NCI-H146 (cell line): ENCODE measurements around the gene USP47.

Source experiments
- DNase-seq: peaks from one replicate; lab custom pipeline; 2025; lab: John Stamatoyannopoulos, UW

The USP47 gene

GRCh38 chr11:11867720-11868119, 25.9 kb downstream of the USP47 start:
- no peak for DNase-seq

GRCh38 chr11:11871991-11872401, 30.2 kb downstream of the USP47 start:
- no peak for DNase-seq

- DNase-seq: peak; percentile 29
These were observed 34.7 kb downstream of the USP47 start for GRCh38 chr11:11876458-11876857.

GRCh38 chr11:11880179-11880578, 38.4 kb downstream of the USP47 start:
- no peak for DNase-seq

GRCh38 chr11:11882539-11882938, 40.8 kb downstream of the USP47 start:
- no peak for DNase-seq

GRCh38 chr11:11884351-11884750, 42.6 kb downstream of the USP47 start:
- no peak for DNase-seq

GRCh38 chr11:11884774-11885481, 43.2 kb downstream of the USP47 start:
- DNase-seq: no peak

- DNase-seq: no peak
These were observed 52.7 kb downstream of the USP47 start for GRCh38 chr11:11894486-11894885.

- no peak for DNase-seq
These were observed 53.9 kb downstream of the USP47 start for GRCh38 chr11:11895672-11896071.

- no peak for DNase-seq
These were observed 56.9 kb downstream of the USP47 start for GRCh38 chr11:11898648-11899047.

- DNase-seq: no peak
These were observed 57.6 kb downstream of the USP47 start for GRCh38 chr11:11899401-11899800.

- DNase-seq: no peak
These were observed 60.2 kb downstream of the USP47 start for GRCh38 chr11:11901929-11902328.

- DNase-seq: no peak
These were observed 68.0 kb downstream of the USP47 start for GRCh38 chr11:11909727-11910126.

- no peak for DNase-seq
These were observed 68.8 kb downstream of the USP47 start for GRCh38 chr11:11910541-11910940.

GRCh38 chr11:11913395-11913794, 71.6 kb downstream of the USP47 start:
- DNase-seq: no peak

- no peak for DNase-seq
These were observed 73.9 kb downstream of the USP47 start for GRCh38 chr11:11915625-11916024.

GRCh38 chr11:11916981-11917399, 75.2 kb downstream of the USP47 start:
- DNase-seq: no peak

GRCh38 chr11:11923828-11924227, 82.1 kb downstream of the USP47 start:
- no peak for DNase-seq

GRCh38 chr11:11929920-11930319, 88.1 kb downstream of the USP47 start:
- no peak for DNase-seq

- peak; percentile 44 for DNase-seq
These were observed 89.8 kb downstream of the USP47 start for GRCh38 chr11:11931461-11932055.

GRCh38 chr11:11935536-11935935, 93.8 kb downstream of the USP47 start:
- no peak for DNase-seq

GRCh38 chr11:11937433-11937832, 95.7 kb downstream of the USP47 start:
- DNase-seq: no peak

- no peak for DNase-seq
These were observed 96.2 kb downstream of the USP47 start for GRCh38 chr11:11937957-11938356.

- peak; percentile 55 for DNase-seq
These were observed 98.8 kb downstream of the USP47 start for GRCh38 chr11:11940551-11940950.
